OCI-LY3 (cell line): ENCODE data around the gene FTSJ3.

Source experiments
- CTCF ChIP-seq: fragments of 200-600, 300-600 bp; sonication (generic); IDR thresholded peaks from 2 replicates; pipeline ENCODE4 v1.5.1; 2014; ENCODE audit warnings: antibody characterized with exemption, low read length, low read depth
- EZH2phosphoT487 ChIP-seq: fragments of 200-600 bp; shearing (Covaris generic); IDR thresholded peaks from 2 replicates; pipeline ENCODE4 v1.6.1; 2018; ENCODE audit warnings: antibody characterized with exemption, mixed run types, low read depth

- TF ChIP-seq CTCF (no peak), EZH2phosphoT487 (no peak)
Observed at GRCh38 chr17:63820963-63821561, 6.4 kb downstream of the FTSJ3 start.
